Keratinocyte (primary cell): ENCODE measurements around the gene AMBP. TPM values are rescaled to one million over a fixed set of nuclear protein-coding genes. Genes with fewer than 3 reads are reported as not detected.

Source experiments
- DNase-seq: peaks from one replicate; pipeline ENCODE4 v3.0.0-alpha.2; 2011; ENCODE audit warnings: low read depth, missing footprints, low spot score
- FAIRE-seq: peaks from 2 replicates; lab custom pipeline; 2011; peaks lifted over from hg19 to GRCh38; lab: Jason Lieb, UNC
- H2AFZ ChIP-seq: 2 replicates; pipeline ENCODE4 v1.6.0; 2012; ENCODE audit warnings: low read length, control low read depth, inconsistent platforms; ENCODE audit not compliant: control insufficient read depth
- H3K27ac ChIP-seq: 2 replicates; pipeline ENCODE4 v1.5.1; 2011; ENCODE audit warnings: low read length; ENCODE audit not compliant: control insufficient read depth, insufficient read depth
- H3K27me3 ChIP-seq: 3 replicates; pipeline ENCODE4 v1.6.0; 2011; ENCODE audit warnings: low read length; ENCODE audit not compliant: control insufficient read depth, insufficient read depth; ENCODE audit errors: extremely low read depth
- H3K36me3 ChIP-seq, 2 experiments: 2 replicates in 1 of 2; 3 replicates in 1 of 2; pipeline ENCODE4 v1.5.1; 2011; ENCODE audit warnings: low read length in 2 of 2, mild to moderate bottlenecking in 1 of 2; ENCODE audit not compliant: control insufficient read depth in 2 of 2, insufficient read depth in 2 of 2; ENCODE audit errors: extremely low read depth in 1 of 2
- H3K4me1 ChIP-seq: 3 replicates; pipeline ENCODE4 v1.5.1; 2011; ENCODE audit warnings: low read length; ENCODE audit not compliant: control insufficient read depth, insufficient read depth; ENCODE audit errors: extremely low read depth
- H3K4me2 ChIP-seq: 3 replicates; pipeline ENCODE4 v1.6.0; 2011; ENCODE audit warnings: low read depth, low read length; ENCODE audit not compliant: control insufficient read depth, insufficient read depth; ENCODE audit errors: extremely low read depth
- H3K4me3 ChIP-seq, 3 experiments: fragments of 200-600 bp in 1 of 3; sonication (generic) in 1 of 3; 2 replicates in 2 of 3; 3 replicates in 1 of 3; pipeline ENCODE4 v1.5.1; 2011 to 2016; ENCODE audit warnings: low read length in 3 of 3, mild to moderate bottlenecking in 3 of 3, control low read depth in 2 of 3, inconsistent platforms in 1 of 3, low read depth in 1 of 3, mixed read lengths in 1 of 3, mixed run types in 1 of 3, moderate library complexity in 1 of 3; ENCODE audit not compliant: control insufficient read depth in 2 of 3, insufficient read depth in 2 of 3; ENCODE audit errors: extremely low read depth in 1 of 3
- H3K79me2 ChIP-seq: 2 replicates; pipeline ENCODE4 v1.6.0; 2012; ENCODE audit warnings: low read length; ENCODE audit not compliant: control insufficient read depth, insufficient read depth
- H3K9ac ChIP-seq: 3 replicates; pipeline ENCODE4 v1.6.0; 2011; ENCODE audit warnings: low read length; ENCODE audit not compliant: control insufficient read depth, insufficient read depth; ENCODE audit errors: extremely low read depth
- H3K9me1 ChIP-seq: 3 replicates; pipeline ENCODE4 v1.6.0; 2011; ENCODE audit warnings: low read length; ENCODE audit not compliant: control insufficient read depth, insufficient read depth; ENCODE audit errors: extremely low read depth
- H3K9me3 ChIP-seq: 2 replicates; pipeline ENCODE4 v1.5.1; 2012; ENCODE audit warnings: low read depth, low read length; ENCODE audit not compliant: control insufficient read depth
- H4K20me1 ChIP-seq: 3 replicates; pipeline ENCODE4 v1.6.0; 2011; ENCODE audit warnings: low read length; ENCODE audit not compliant: control insufficient read depth, insufficient read depth; ENCODE audit errors: extremely low read depth
- EZH2 ChIP-seq: IDR thresholded peaks from one replicate; pipeline ENCODE4 v1.6.1; 2012; ENCODE audit warnings: inconsistent platforms, mild to moderate bottlenecking, low read length, moderate library complexity
- dilution Hi-C: fragments of 300-500 bp; cut with MboI; formaldehyde crosslinking; loops from one replicate; pipeline ENCODE4 v1.7.0; 2020; ENCODE audit warnings: low sequenced_read_pairs; ENCODE audit not compliant: extremely low pct_ligation_motif_present
- polyA plus RNA-seq, 5 experiments: library from polyadenylated mRNA; depleted of rRNA in 3 of 5; stranded (reverse) in 3 of 5; stranded (forward) in 1 of 5; unstranded in 1 of 5; fragments of >200 nt; gene quantifications; 1 replicate in 1 of 5; 2 replicates in 3 of 5; 3 replicates in 1 of 5; pipeline versions ENCODE4 v1.2.1 to v1.2.3, GENCODE V29; 2011 to 2012; ENCODE audit warnings: missing spikeins in 2 of 5, low read depth in 1 of 5, low replicate concordance in 1 of 5
- TF ChIP-seq, protein P1 (sequence below), 3 experiments: IDR thresholded peaks in 1 of 3; conservative IDR thresholded peaks in 1 of 3; optimal IDR thresholded peaks in 1 of 3; 2 replicates in 2 of 3; 3 replicates in 1 of 3; pipeline versions ENCODE3 to v1.5.1; 2011; ENCODE audit warnings: low read length in 3 of 3, mild to moderate bottlenecking in 3 of 3, moderate library complexity in 2 of 3, control low read depth in 1 of 3, inconsistent platforms in 1 of 3; ENCODE audit not compliant: insufficient read depth in 2 of 3; ENCODE audit errors: extremely low read depth in 1 of 3

Gene AMBP
- polyA plus RNA-seq, 1 donor (not counting 4 experiments of a cell fraction or from before 2014, with no cell fraction given): not detected

GRCh38 chr9:114027863-114028465 is 50.1 kb downstream of the AMBP start:
- no peaks in the 10 kb centered on the region for H3K79me2 ChIP-seq
- H4K20me1 ChIP-seq: no peaks in the 10 kb centered on the region
- FAIRE-seq (no peak), DNase-seq (no peak)
- no peak for TF ChIP-seq EZH2
- TF ChIP-seq, protein P1, sequence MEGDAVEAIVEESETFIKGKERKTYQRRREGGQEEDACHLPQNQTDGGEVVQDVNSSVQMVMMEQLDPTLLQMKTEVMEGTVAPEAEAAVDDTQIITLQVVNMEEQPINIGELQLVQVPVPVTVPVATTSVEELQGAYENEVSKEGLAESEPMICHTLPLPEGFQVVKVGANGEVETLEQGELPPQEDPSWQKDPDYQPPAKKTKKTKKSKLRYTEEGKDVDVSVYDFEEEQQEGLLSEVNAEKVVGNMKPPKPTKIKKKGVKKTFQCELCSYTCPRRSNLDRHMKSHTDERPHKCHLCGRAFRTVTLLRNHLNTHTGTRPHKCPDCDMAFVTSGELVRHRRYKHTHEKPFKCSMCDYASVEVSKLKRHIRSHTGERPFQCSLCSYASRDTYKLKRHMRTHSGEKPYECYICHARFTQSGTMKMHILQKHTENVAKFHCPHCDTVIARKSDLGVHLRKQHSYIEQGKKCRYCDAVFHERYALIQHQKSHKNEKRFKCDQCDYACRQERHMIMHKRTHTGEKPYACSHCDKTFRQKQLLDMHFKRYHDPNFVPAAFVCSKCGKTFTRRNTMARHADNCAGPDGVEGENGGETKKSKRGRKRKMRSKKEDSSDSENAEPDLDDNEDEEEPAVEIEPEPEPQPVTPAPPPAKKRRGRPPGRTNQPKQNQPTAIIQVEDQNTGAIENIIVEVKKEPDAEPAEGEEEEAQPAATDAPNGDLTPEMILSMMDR (optimal IDR thresholded peaks at IDR 0.05 in 1 of 3, IDR thresholded peaks at IDR 0.05 in 1 of 3, conservative IDR thresholded peaks at IDR 0.05 in 1 of 3; ENCODE audit: extremely low read depth in 1 of 3, insufficient read depth in 2 of 3, low read length in 3 of 3): no peak
- dilution Hi-C loops: no loop called here
- no peaks in the 10 kb centered on the region for H3K27me3 ChIP-seq
- no peak overlapping the region for H2AFZ ChIP-seq
- no peak overlapping the region for H3K4me2 ChIP-seq
- H3K36me3 ChIP-seq: peaks cover 0 to 5% of the 10 kb centered on the region in 2 experiments
- H3K9me1 ChIP-seq: no peaks in the 10 kb centered on the region
- H3K27ac ChIP-seq: no peak overlapping the region
- no peaks in the 10 kb centered on the region for H3K9me3 ChIP-seq
- no peak overlapping the region for H3K9ac ChIP-seq
- no peak overlapping the region for H3K4me3 ChIP-seq
- H3K4me1 ChIP-seq: peaks cover 9% of the 10 kb centered on the region

GRCh38 chr9:114027159-114027862 is 50.8 kb downstream of the AMBP start:
- no peaks in the 10 kb centered on the region for H3K27me3 ChIP-seq
- H3K9ac ChIP-seq: no peak overlapping the region
- H4K20me1 ChIP-seq: no peaks in the 10 kb centered on the region
- DNase-seq (no peak), FAIRE-seq (no peak)
- peaks cover 0 to 5% of the 10 kb centered on the region in 2 experiments for H3K36me3 ChIP-seq
- peaks cover 9% of the 10 kb centered on the region for H3K4me1 ChIP-seq
- no peak overlapping the region for H2AFZ ChIP-seq
- no peak overlapping the region for H3K4me3 ChIP-seq
- no peak overlapping the region for H3K4me2 ChIP-seq
- TF ChIP-seq EZH2: no peak
- TF ChIP-seq, protein P1 (optimal IDR thresholded peaks at IDR 0.05 in 1 of 3, IDR thresholded peaks at IDR 0.05 in 1 of 3, conservative IDR thresholded peaks at IDR 0.05 in 1 of 3; ENCODE audit: extremely low read depth in 1 of 3, insufficient read depth in 2 of 3, low read length in 3 of 3): no peak
- H3K9me3 ChIP-seq: no peaks in the 10 kb centered on the region
- H3K79me2 ChIP-seq: no peaks in the 10 kb centered on the region
- no peaks in the 10 kb centered on the region for H3K9me1 ChIP-seq
- no peak overlapping the region for H3K27ac ChIP-seq
- dilution Hi-C loops: no loop called here
